SK-N-SH treated with all-trans-retinoic acid at 6 μM for 48 hours (cell line): ENCODE results near the gene POU2F3.

Source experiments
- ATAC-seq: fragments of 200-7000 bp; cut with Tn5 transposase; 3 replicates; pipeline ENCODE4 v1.9.1; 2020; ENCODE audit warnings: mild to moderate bottlenecking, moderate library complexity
- ARNTL ChIP-seq: fragments of 450-650 bp; formaldehyde crosslinking; IDR thresholded peaks from 2 replicates; pipeline ENCODE4 v1.5.0; 2020; ENCODE audit warnings: low read depth, mild to moderate bottlenecking, moderate library complexity, borderline replicate concordance
- BACH2 ChIP-seq: fragments of 250-450 bp; sonication (Bioruptor Pico); IDR thresholded peaks from 2 replicates; pipeline ENCODE4 v1.9.0; 2021; ENCODE audit warnings: mild to moderate bottlenecking, borderline replicate concordance
- CSDC2 ChIP-seq: fragments of 250-450 bp; sonication (Bioruptor Pico); IDR thresholded peaks from 2 replicates; pipeline ENCODE4 v1.5.0; 2020; ENCODE audit warnings: mild to moderate bottlenecking, moderate library complexity
- CSRNP3 ChIP-seq: fragments of 250-450 bp; sonication (Bioruptor Pico); IDR thresholded peaks from 2 replicates; pipeline ENCODE4 v1.5.1; 2021; ENCODE audit warnings: mild to moderate bottlenecking, moderate library complexity
- GLIS3 ChIP-seq: fragments of 250-450 bp; sonication (Bioruptor Pico); IDR thresholded peaks from 2 replicates; pipeline ENCODE4 v1.5.0; 2020; ENCODE audit warnings: mild to moderate bottlenecking, moderate library complexity
- ISL1 ChIP-seq: fragments of 250-450 bp; sonication (Bioruptor Pico); IDR thresholded peaks from 2 replicates; pipeline ENCODE4 v2.1.2; 2022; ENCODE audit warnings: mild to moderate bottlenecking, moderate library complexity
- OSR1 ChIP-seq: fragments of 250-450 bp; sonication (Bioruptor Pico); IDR thresholded peaks from 2 replicates; pipeline ENCODE4 v1.8.0; 2022; ENCODE audit warnings: moderate library complexity, mild to moderate bottlenecking, inconsistent platforms
- PATZ1 ChIP-seq: fragments of 250-450 bp; sonication (Bioruptor Pico); IDR thresholded peaks from 2 replicates; pipeline ENCODE4 v1.8.0; 2020; ENCODE audit warnings: mild to moderate bottlenecking, moderate library complexity, borderline replicate concordance
- PPARA ChIP-seq: fragments of 250-450 bp; sonication (Bioruptor Pico); IDR thresholded peaks from 2 replicates; pipeline ENCODE4 v1.5.0; 2020; ENCODE audit warnings: mild to moderate bottlenecking, borderline replicate concordance
- RARB ChIP-seq: fragments of 250-450 bp; sonication (Bioruptor Pico); IDR thresholded peaks from 2 replicates; pipeline ENCODE4 v1.8.0; 2021; ENCODE audit warnings: mild to moderate bottlenecking, moderate library complexity
- SNAI2 ChIP-seq: fragments of 250-450 bp; sonication (Bioruptor Pico); IDR thresholded peaks from 2 replicates; pipeline ENCODE4 v1.5.0; 2020; ENCODE audit warnings: mild to moderate bottlenecking, moderate library complexity
- TCF4 ChIP-seq: fragments of 250-450 bp; sonication (Bioruptor Pico); IDR thresholded peaks from 2 replicates; pipeline ENCODE4 v1.8.0; 2021; ENCODE audit warnings: mild to moderate bottlenecking, moderate library complexity, borderline replicate concordance
- TSHZ2 ChIP-seq: fragments of 250-450 bp; sonication (Bioruptor Pico); IDR thresholded peaks from 2 replicates; pipeline ENCODE4 v1.5.0; 2020; ENCODE audit warnings: mild to moderate bottlenecking, moderate library complexity
- ZC3H10 ChIP-seq: fragments of 250-450 bp; sonication (Bioruptor Pico); IDR thresholded peaks from 2 replicates; pipeline ENCODE4 v1.5.1; 2021; ENCODE audit warnings: mild to moderate bottlenecking, moderate library complexity
- ZFP3 ChIP-seq: fragments of 250-450 bp; sonication (Bioruptor Pico); IDR thresholded peaks from 2 replicates; pipeline ENCODE4 v1.5.0; 2020; ENCODE audit warnings: mild to moderate bottlenecking, moderate library complexity
- ZFP30 ChIP-seq: fragments of 450-650 bp; formaldehyde crosslinking; IDR thresholded peaks from 2 replicates; pipeline ENCODE4 v1.5.0; 2022; ENCODE audit warnings: mild to moderate bottlenecking, moderate library complexity
- ZNF565 ChIP-seq: fragments of 450-650 bp; formaldehyde crosslinking; conservative IDR thresholded peaks from 2 replicates; pipeline ENCODE4 v1.5.0; 2020; ENCODE audit warnings: low read depth, mild to moderate bottlenecking, moderate library complexity
- ZNF70 ChIP-seq: fragments of 450-650 bp; formaldehyde crosslinking; IDR thresholded peaks from 2 replicates; pipeline ENCODE4 v1.5.0; 2020; ENCODE audit warnings: mild to moderate bottlenecking, moderate library complexity
- ZNF8 ChIP-seq: fragments of 450-650 bp; formaldehyde crosslinking; IDR thresholded peaks from 2 replicates; pipeline ENCODE4 v1.5.0; 2020; ENCODE audit warnings: mild to moderate bottlenecking, moderate library complexity
- TF ChIP-seq, protein P1 (sequence below): fragments of 250-450 bp; sonication (Bioruptor Pico); IDR thresholded peaks from 2 replicates; pipeline ENCODE4 v1.5.1; 2020; ENCODE audit warnings: low read depth, mild to moderate bottlenecking, moderate library complexity
- TF ChIP-seq, protein P2 (sequence below): fragments of 250-450 bp; sonication (Bioruptor Pico); IDR thresholded peaks from 2 replicates; pipeline ENCODE4 v1.8.0; 2021; ENCODE audit warnings: low read depth, mild to moderate bottlenecking, moderate library complexity, borderline replicate concordance

POU2F3 gene

GRCh38 chr11:120254788-120255518, 15.0 kb downstream of the POU2F3 start:
- ATAC-seq, result no peak
- TF ChIP-seq PPARA (CRISPR knock-in tag) (no peak), GLIS3 (CRISPR knock-in tag) (no peak), TSHZ2 (CRISPR knock-in tag) (no peak), CSDC2 (CRISPR knock-in tag) (no peak), ISL1 (no peak), PATZ1 (CRISPR knock-in tag) (no peak), SNAI2 (CRISPR knock-in tag) (no peak), ZNF8 (no peak), ZC3H10 (CRISPR knock-in tag) (no peak), RARB (CRISPR knock-in tag) (no peak), TCF4 (CRISPR knock-in tag) (no peak), ZNF70 (CRISPR knock-in tag) (no peak), BACH2 (CRISPR knock-in tag) (no peak), ZNF565 (CRISPR knock-in tag) (no peak), ARNTL (CRISPR knock-in tag) (no peak), ZFP30 (CRISPR knock-in tag) (no peak)
- TF ChIP-seq, protein P1, sequence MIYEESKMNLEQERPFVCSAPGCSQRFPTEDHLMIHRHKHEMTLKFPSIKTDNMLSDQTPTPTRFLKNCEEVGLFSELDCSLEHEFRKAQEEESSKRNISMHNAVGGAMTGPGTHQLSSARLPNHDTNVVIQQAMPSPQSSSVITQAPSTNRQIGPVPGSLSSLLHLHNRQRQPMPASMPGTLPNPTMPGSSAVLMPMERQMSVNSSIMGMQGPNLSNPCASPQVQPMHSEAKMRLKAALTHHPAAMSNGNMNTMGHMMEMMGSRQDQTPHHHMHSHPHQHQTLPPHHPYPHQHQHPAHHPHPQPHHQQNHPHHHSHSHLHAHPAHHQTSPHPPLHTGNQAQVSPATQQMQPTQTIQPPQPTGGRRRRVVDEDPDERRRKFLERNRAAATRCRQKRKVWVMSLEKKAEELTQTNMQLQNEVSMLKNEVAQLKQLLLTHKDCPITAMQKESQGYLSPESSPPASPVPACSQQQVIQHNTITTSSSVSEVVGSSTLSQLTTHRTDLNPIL (CRISPR knock-in tag), result no peak

GRCh38 chr11:120255519-120255866, 15.6 kb downstream of the POU2F3 start:
- no peak for ATAC-seq
- TF ChIP-seq ZFP3 (no peak), CSRNP3 (CRISPR knock-in tag) (no peak), TCF4 (CRISPR knock-in tag) (no peak), TSHZ2 (CRISPR knock-in tag) (no peak), OSR1 (no peak), ISL1 (no peak)
- TF ChIP-seq, protein P2, sequence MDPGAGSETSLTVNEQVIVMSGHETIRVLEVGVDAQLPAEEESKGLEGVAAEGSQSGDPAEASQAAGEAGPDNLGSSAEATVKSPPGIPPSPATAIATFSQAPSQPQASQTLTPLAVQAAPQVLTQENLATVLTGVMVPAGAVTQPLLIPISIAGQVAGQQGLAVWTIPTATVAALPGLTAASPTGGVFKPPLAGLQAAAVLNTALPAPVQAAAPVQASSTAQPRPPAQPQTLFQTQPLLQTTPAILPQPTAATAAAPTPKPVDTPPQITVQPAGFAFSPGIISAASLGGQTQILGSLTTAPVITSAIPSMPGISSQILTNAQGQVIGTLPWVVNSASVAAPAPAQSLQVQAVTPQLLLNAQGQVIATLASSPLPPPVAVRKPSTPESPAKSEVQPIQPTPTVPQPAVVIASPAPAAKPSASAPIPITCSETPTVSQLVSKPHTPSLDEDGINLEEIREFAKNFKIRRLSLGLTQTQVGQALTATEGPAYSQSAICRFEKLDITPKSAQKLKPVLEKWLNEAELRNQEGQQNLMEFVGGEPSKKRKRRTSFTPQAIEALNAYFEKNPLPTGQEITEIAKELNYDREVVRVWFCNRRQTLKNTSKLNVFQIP (CRISPR knock-in tag), result no peak
- TF ChIP-seq, all 23 proteins: peak for 0
